Astrocyte of the spinal cord (primary cell): ENCODE measurements around the gene DIP2B.
"Not testable (repeated sequence)": the region's sequence is repeated elsewhere in the genome, so short reads cannot be mapped to it uniquely, and the experiment has no call there.

Experiments
- DNase-seq: peaks from one replicate; pipeline ENCODE4 v3.0.0; 2011; ENCODE audit warnings: low read depth, low spot score
- H3K4me3 ChIP-seq: 2 replicates; pipeline ENCODE4 v1.5.1; 2011; ENCODE audit warnings: low read depth, mild to moderate bottlenecking, low read length, moderate library complexity
- CTCF ChIP-seq: IDR thresholded peaks from 2 replicates; pipeline ENCODE4 v1.5.1; 2012; ENCODE audit warnings: low read depth, mild to moderate bottlenecking, low read length, inconsistent platforms
- in situ Hi-C: cut with HindIII; loops from 2 replicates; pipeline ENCODE4 v1.10.0; 2017; ENCODE audit warnings: low sequenced_read_pairs

The DIP2B gene

GRCh38 chr12:50537538-50537919, 32.7 kb downstream of the DIP2B start:
- H3K4me3 ChIP-seq = no peak overlapping the region
- in situ Hi-C loops = no loop called here
- DNase-seq = peak; percentile 29
- TF ChIP-seq CTCF = no peak

DNA sequence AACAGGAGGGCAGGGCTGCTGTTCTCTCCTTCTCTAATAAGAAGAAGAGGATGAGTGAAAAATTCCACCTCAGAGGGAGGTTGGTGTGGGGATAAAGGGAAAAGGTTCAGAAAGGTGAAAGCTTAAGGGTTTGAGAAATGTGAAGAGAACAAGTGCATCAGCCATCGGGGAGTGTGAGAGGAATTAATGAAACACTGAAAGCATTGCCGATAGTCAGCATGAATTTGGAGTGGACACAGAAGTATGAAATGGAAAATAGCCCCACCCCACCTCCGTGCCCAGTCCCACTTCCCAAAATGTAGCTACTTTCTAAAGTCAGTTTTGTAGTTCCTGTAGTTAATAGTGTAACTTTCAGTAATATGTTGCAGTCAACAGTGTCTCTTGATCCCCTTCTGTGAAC, 33.4 kb downstream of the DIP2B start:
- TF ChIP-seq CTCF = no peak
- in situ Hi-C loops = no loop called here
- no peak overlapping the region for H3K4me3 ChIP-seq
- DNase-seq = no peak

DNA sequence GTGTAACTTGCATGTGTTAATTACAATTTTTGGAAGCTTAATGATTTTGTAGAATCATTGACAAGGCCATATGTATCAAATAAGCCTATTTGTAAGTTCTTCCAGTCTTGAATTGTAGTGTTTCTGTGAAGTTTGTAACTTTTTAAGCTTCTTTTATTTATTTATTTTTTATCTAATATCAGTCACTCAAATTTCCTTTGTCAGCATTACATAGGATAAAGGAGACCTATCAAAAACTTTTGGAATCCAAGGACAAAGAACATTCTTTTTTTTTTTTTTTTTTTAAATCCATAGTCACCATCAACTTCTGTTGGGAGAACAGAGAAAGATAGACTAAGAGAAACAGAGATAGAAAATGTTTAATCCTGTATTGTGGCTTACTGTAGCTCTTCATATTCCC, 36.4 kb downstream of the DIP2B start:
- no peak for DNase-seq
- in situ Hi-C loops = no loop called here

GRCh38 chr12:50542448-50542847, 37.7 kb downstream of the DIP2B start:
- TF ChIP-seq CTCF = no peak
- in situ Hi-C loops = no loop called here
- no peak overlapping the region for H3K4me3 ChIP-seq
- DNase-seq = peak; percentile 51

More for the DNA sequence above, 36.4 kb downstream of the DIP2B start:
- no peak overlapping the region for H3K4me3 ChIP-seq
- no peak for TF ChIP-seq CTCF

DNA sequence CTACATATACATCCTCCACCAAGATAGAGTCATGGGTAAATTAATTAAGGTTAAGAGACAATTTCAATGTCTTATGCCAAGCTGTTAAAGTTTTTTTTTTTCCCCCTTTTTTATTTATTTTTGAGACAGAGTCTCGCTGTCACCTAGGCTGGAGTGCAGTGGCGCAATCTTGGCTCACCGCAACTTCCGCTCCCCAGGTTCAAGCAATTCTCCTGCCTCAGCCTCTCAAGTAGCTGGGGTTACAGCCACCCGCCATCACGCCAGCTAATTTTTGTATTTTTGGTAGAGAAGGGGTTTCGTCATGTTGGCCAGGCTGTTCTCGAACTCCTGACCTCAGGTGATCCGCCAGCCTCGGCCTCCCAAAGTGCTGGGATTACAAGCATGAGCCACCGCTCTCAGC, 38.4 kb downstream of the DIP2B start:
- H3K4me3 ChIP-seq, in situ Hi-C loops, DNase-seq: not testable (repeated sequence)

GRCh38 chr12:50545213-50545612, 40.4 kb downstream of the DIP2B start:
- no peak for TF ChIP-seq CTCF
- no peak for DNase-seq
- no peak overlapping the region for H3K4me3 ChIP-seq
- in situ Hi-C loops = no loop called here

DNA sequence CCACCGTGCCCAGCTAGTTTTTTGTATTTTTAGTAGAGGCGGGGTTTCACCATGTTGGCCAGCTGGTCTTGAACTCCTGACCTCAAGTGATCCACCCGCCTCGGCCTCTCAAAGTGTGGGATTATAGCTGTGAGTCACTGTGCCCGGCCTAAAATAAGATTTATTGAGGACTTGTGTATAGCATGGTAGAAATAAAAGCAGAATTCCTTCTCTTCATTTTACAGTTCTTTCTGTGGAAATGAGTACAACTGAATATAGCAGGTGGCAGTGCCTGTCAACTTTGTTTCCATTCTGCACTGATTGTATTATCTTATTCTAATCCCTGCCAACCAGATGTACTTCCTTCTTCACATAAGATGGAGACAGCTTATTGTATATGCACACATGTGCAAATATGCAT, 41.0 kb downstream of the DIP2B start:
- in situ Hi-C loops = no loop called here
- no peak for TF ChIP-seq CTCF
- H3K4me3 ChIP-seq = no peak overlapping the region

More for the DNA sequence above, 41.0 kb downstream of the DIP2B start:
- DNase-seq = no peak
